NK-92 (cell line): ENCODE results near the gene TNK1.

Experiments used
- DNase-seq: peaks from one replicate; lab custom pipeline; 2025; ENCODE audit not compliant: unreplicated experiment; lab: John Stamatoyannopoulos, UW

TNK1 gene

DNA sequence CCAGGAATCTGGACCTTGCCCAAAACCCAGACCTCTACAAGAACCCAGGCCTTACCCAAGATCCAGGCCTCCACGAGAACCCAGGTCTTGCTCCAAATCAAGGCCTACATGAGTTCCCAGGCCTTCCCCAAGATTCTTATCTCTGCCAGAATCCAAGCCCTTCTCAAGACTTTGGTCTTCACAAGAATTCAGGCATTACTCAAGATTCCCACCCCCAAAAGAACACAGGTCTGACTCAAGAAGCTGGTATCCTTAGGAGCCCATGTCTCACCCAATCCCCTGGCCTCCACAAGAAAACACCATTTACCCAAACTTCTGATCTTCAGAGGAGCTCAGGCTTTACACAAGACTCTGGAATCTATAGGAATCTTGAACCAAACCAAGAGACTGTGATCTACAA, 50.3 kb downstream of the TNK1 start:
- no peak for DNase-seq

DNA sequence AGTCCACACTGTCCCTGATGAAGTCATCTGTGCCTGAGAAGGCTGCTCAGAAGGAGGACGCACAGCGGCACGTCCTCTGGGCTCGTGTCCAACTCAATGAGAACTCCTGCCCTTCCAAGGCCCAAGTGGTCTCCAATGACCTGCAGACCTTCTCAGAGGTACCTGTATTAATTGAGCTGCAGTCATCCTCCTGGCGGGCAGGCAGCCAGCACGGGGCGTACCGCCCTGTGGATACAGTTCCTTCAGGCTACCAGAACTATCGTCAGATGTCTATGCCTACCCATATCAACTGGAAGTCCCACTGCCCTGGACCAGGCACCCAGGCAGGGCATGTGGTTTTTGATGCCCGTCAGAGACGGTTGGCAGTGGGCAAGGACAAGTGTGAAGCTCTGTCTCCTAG, 51.4 kb downstream of the TNK1 start:
- DNase-seq = no peak

DNA sequence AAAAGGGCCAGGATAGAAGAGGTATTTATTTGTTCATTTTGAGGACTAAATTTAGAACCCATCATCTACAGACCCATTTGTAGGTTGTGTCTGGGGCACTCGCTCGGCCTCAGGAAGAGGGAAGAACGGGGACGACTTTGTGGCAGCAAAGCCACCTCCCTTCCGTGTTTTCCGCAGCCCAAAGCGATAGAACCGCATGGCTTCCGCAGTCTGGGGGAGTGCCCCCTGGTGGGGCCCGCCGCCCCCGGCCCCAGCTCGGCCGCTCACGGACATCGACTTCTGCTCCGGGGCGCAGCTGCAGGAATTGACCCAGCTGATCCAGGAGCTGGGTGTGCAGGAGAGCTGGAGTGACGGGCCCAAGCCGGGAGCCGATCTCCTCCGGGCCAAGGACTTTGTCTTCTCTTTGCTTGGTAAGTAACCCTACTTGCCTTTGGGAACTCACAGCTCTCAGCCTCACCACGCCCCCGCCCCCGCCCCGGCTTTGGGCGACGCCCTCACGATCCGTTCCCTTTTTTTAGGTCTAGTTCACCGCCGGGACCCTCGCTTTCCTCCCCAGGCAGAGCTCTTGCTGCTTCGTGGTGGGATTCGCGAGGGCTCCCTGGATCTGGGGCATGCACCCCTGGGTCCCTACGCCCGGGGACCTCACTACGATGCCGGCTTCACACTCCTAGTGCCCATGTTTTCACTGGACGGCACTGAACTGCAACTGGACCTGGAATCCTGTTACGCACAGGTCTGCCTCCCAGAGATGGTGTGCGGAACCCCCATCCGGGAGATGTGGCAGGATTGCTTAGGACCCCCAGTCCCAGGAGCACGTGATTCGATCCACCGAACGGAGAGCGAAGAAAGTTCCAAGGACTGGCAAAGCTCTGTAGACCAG, 55.0 kb downstream of the TNK1 start:
- DNase-seq = no peak

DNA sequence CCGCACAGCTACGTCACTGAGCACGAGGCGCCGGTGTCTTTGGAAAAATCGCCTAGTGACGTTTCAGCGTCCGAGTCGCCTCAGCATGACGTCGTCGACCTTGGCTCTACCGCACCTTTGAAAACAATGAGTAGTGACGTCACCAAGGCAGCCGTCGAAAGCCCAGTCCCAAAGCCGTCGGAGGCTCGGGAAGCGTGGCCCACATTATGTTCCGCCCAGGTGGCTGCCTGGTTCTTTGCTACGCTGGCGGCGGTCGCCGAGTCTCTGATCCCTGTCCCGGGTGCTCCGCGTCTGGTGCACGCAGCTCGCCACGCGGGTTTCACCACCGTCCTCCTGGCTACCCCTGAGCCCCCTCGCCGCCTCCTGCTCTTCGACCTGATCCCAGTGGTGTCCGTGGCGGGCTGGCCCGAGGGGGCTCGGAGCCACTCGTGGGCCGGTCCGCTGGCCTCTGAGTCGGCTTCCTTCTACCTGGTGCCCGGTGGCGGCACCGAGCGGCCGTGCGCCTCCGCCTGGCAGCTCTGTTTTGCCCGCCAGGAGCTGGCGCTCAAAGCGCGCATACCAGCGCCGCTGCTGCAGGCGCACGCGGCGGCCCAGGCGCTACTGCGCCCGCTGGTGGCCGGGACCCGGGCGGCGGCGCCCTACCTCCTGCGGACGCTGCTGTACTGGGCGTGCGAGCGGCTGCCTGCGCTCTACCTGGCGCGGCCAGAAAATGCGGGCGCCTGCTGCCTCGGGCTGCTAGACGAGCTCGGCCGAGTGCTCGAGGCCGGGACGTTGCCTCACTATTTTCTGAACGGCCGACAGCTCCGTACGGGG, 55.9 kb downstream of the TNK1 start:
- DNase-seq = no peak

DNA sequence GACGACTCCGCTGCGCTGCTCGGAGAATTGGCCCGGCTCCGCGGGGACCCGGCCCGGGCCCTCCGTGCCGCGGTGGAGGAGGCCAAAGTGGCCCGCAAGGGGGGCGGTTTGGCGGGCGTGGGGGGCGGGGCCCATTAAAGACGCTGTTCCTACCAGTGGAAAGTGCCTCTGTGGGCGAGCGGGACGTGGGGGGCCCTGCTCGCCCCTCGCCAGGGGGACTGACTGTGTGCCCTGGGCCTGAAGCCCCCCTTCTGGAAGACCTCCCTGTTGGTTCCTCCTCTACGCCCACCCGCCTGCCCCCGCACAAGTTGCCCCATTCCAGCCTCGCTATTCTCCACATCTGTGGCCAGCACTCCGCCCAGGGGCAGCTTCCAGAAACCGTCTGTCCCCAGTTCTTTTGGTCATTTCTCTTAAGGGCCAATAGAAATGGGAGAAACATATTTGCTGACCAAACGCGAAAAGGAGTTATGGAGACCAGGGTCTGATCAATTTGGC, 56.5 kb downstream of the TNK1 start:
- DNase-seq = no peak

DNA sequence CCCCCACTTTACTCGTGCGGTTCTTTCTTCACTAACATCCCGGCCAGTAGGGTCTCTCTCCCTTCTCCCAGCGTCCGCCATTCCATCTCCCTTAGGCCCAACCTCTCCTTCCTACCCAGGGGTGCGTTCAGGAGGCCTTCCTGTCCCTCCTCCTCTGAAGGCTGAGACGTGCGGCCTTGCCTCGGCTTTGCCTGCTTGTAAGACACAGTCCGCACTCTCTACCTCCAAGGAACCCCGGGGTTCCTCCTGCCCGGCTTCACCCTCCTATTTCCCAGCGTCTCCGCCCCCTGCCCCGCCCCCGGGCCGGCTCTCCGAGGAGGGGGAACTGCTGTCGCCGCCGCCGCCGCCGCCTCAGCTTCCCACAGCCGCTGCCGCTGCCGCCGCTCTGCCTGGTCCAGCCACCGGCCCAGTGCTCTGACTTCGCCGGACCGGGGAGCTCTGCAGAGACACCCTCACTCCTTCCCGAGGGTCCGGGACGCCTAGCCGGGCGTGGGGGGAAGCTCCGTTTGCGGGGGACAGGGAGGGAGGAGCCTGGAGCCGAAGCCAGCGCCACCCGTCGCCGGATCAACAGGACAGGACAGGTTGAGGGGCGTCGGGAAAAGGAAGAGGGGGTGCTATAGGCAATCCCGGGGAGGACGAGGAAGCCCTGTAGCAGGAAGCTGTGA, 57.2 kb downstream of the TNK1 start:
- no peak for DNase-seq

DNA sequence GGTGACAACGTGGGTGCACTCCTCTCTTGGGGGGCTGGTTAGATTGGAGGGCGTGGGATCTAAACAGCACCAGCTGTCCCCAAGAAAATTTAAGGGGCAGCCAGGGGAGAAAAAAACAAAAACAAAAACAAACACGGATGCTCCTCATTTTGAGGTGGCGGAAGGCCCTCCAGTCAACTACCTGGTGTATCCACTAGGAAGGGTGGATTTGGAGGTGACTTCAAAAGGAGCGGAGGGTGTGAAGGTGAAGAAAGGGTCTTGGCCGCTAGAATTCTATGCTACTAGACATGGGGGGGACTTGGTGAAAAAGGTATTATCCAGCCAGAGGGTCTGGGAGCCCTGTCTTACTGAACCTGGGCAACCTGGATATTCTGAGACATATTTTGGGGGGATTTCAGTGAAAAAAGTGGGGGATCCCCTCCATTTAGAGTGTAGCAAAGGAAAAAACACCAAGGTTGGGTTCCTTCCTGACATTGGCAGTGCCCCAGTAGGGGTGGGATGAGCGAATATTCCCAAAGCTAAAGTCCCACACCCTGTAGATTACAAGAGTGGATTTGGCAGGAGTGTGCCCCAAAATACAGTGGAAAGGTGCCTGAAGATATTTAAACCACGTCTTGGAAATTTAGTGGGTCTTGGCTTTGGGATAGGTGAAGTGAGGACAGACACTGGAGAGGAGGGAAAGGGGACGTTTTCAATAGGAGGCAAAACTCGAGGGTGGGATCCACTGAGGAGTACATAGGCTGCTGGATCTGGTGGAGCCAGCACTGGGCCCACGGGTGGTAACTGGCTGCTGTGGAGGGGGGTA, 58.0 kb downstream of the TNK1 start:
- DNase-seq = no peak
